NCI-H187 (cell line): ENCODE data around the gene RAD50.
"Not testable (repeated sequence)": the region's sequence is repeated elsewhere in the genome, so short reads cannot be mapped to it uniquely, and the experiment has no call there.

Experiments used
- DNase-seq, 2 experiments: peaks; one replicate each; lab custom pipeline; 2025; lab: John Stamatoyannopoulos, UW

RAD50 gene

GRCh38 chr5:132557478-132558172, 848 bp downstream of the RAD50 start:
- DNase-seq = no peak

GRCh38 chr5:132559383-132560060, 2.7 kb downstream of the RAD50 start:
- no peak for DNase-seq

GRCh38 chr5:132561601-132562000, 4.8 kb downstream of the RAD50 start:
- DNase-seq = no peak

- DNase-seq = not testable (repeated sequence)
Observed at GRCh38 chr5:132564555-132564954, 7.8 kb downstream of the RAD50 start.

- no peak for DNase-seq
Observed at GRCh38 chr5:132566657-132567056, 9.9 kb downstream of the RAD50 start.

- no peak for DNase-seq
Observed at GRCh38 chr5:132576123-132576522, 19.3 kb downstream of the RAD50 start.

- not testable (repeated sequence) for DNase-seq
Observed at GRCh38 chr5:132584560-132584959, 27.8 kb downstream of the RAD50 start.

GRCh38 chr5:132586063-132586462, 29.3 kb downstream of the RAD50 start:
- no peak for DNase-seq

- no peak for DNase-seq
Observed at GRCh38 chr5:132589467-132589866, 32.7 kb downstream of the RAD50 start.

- no peak for DNase-seq
Observed at GRCh38 chr5:132591145-132591544, 34.4 kb downstream of the RAD50 start.

GRCh38 chr5:132592521-132592920, 35.7 kb downstream of the RAD50 start:
- DNase-seq = no peak

GRCh38 chr5:132594170-132594569, 37.4 kb downstream of the RAD50 start:
- no peak for DNase-seq

GRCh38 chr5:132595624-132596023, 38.8 kb downstream of the RAD50 start:
- DNase-seq = no peak

- DNase-seq = no peak
Observed at GRCh38 chr5:132601071-132601728, 44.4 kb downstream of the RAD50 start.

- DNase-seq = no peak
Observed at GRCh38 chr5:132607095-132607494, 50.3 kb downstream of the RAD50 start.

- DNase-seq = no peak
Observed at GRCh38 chr5:132608107-132608506, 51.3 kb downstream of the RAD50 start.

- DNase-seq = no peak
Observed at GRCh38 chr5:132611965-132612364, 55.2 kb downstream of the RAD50 start.

- DNase-seq = no peak
Observed at GRCh38 chr5:132612846-132613245, 56.1 kb downstream of the RAD50 start.

GRCh38 chr5:132621699-132622098, 64.9 kb downstream of the RAD50 start:
- no peak for DNase-seq

- DNase-seq = no peak
Observed at GRCh38 chr5:132622608-132623007, 65.8 kb downstream of the RAD50 start.

- no peak for DNase-seq
Observed at GRCh38 chr5:132627470-132627869, 70.7 kb downstream of the RAD50 start.

GRCh38 chr5:132628814-132629213, 72.0 kb downstream of the RAD50 start:
- DNase-seq = no peak
